ENCODE data around the gene MMP7. TPM values are rescaled to one million over a fixed set of nuclear protein-coding genes. Genes with fewer than 3 reads are reported as not detected.

The MMP7 gene
- total and polyA plus RNA-seq, 2 experiments from 2014 or later, result not detected

GRCh38 chr11:102546923-102547471 is 16.4 kb upstream of the MMP7 start (continued):
- TF ChIP-seq, protein P1, sequence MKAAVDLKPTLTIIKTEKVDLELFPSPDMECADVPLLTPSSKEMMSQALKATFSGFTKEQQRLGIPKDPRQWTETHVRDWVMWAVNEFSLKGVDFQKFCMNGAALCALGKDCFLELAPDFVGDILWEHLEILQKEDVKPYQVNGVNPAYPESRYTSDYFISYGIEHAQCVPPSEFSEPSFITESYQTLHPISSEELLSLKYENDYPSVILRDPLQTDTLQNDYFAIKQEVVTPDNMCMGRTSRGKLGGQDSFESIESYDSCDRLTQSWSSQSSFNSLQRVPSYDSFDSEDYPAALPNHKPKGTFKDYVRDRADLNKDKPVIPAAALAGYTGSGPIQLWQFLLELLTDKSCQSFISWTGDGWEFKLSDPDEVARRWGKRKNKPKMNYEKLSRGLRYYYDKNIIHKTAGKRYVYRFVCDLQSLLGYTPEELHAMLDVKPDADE (IDR thresholded peaks at IDR 0.05), result no peak

GRCh38 chr11:102546427-102546826 is 15.9 kb upstream of the MMP7 start:
- no peaks in the 10 kb centered on the region for H3K9me2 ChIP-seq (ENCODE audit: insufficient read depth)
- Mint-ChIP-seq H3K36me3 (ENCODE audit: low read depth) (no peaks in the 10 kb centered on the region), H3K4me3 (no peak overlapping the region), H3K27me3 (ENCODE audit: insufficient read depth, low read depth, poor library complexity) (no peaks in the 10 kb centered on the region), H3K4me1 (peaks cover 4% of the 10 kb centered on the region), H3K27ac (no peak overlapping the region), H3K9me3 (no peaks in the 10 kb centered on the region)
- no peak overlapping the region for H3K4me2 ChIP-seq
- H3K4me1 ChIP-seq (ENCODE audit: insufficient read depth), result no peaks in the 10 kb centered on the region
- no peaks in the 10 kb centered on the region for H4K20me1 ChIP-seq (replicated peaks; ENCODE audit: insufficient read depth)
- no peaks in the 10 kb centered on the region for H3K79me2 ChIP-seq (replicated peaks; ENCODE audit: insufficient read depth)
- DNase-seq (ENCODE audit: low spot score), result no peak
- H2AFZ ChIP-seq, result peak overlapping the region; percentile 49; the same call in 1 of the 2 replicates
- ATAC-seq, result no peak
- no peaks in the 10 kb centered on the region for H3F3A ChIP-seq (replicated peaks; ENCODE audit: low read depth)
- no peak overlapping the region for H3K4me3 ChIP-seq
- H3K27me3 ChIP-seq (ENCODE audit: insufficient read depth), result no peaks in the 10 kb centered on the region
- no peak overlapping the region for H3K27ac ChIP-seq (ENCODE audit: low read depth)
- H3K36me3 ChIP-seq (ENCODE audit: insufficient read depth), result no peaks in the 10 kb centered on the region
- TF ChIP-seq EZH2phosphoT487 (IDR thresholded peaks at IDR 0.05; ENCODE audit: unreplicated experiment) (no peak), CREB1 (CRISPR knock-in tag; IDR thresholded peaks at IDR 0.05; ENCODE audit: low read depth) (no peak), EZH2 (IDR thresholded peaks at IDR 0.05; ENCODE audit: low read depth, unreplicated experiment) (no peak), JUNB (IDR thresholded peaks at IDR 0.05; ENCODE audit: unreplicated experiment) (no peak), NANOG (IDR thresholded peaks at IDR 0.05; ENCODE audit: borderline replicate concordance) (no peak), STAT1 (IDR thresholded peaks at IDR 0.05; ENCODE audit: unreplicated experiment) (no peak), POLR2AphosphoS5 (IDR thresholded peaks at IDR 0.05; ENCODE audit: low read depth) (no peak), ZNF114 (CRISPR knock-in tag; IDR thresholded peaks at IDR 0.05) (no peak), CTCF (conservative IDR thresholded peaks at IDR 0.05; ENCODE audit: low read depth in 2 of 2) (no peak), ZNF331 (CRISPR knock-in tag; IDR thresholded peaks at IDR 0.05; ENCODE audit: low read depth) (no peak)
- TF ChIP-seq, protein P2, sequence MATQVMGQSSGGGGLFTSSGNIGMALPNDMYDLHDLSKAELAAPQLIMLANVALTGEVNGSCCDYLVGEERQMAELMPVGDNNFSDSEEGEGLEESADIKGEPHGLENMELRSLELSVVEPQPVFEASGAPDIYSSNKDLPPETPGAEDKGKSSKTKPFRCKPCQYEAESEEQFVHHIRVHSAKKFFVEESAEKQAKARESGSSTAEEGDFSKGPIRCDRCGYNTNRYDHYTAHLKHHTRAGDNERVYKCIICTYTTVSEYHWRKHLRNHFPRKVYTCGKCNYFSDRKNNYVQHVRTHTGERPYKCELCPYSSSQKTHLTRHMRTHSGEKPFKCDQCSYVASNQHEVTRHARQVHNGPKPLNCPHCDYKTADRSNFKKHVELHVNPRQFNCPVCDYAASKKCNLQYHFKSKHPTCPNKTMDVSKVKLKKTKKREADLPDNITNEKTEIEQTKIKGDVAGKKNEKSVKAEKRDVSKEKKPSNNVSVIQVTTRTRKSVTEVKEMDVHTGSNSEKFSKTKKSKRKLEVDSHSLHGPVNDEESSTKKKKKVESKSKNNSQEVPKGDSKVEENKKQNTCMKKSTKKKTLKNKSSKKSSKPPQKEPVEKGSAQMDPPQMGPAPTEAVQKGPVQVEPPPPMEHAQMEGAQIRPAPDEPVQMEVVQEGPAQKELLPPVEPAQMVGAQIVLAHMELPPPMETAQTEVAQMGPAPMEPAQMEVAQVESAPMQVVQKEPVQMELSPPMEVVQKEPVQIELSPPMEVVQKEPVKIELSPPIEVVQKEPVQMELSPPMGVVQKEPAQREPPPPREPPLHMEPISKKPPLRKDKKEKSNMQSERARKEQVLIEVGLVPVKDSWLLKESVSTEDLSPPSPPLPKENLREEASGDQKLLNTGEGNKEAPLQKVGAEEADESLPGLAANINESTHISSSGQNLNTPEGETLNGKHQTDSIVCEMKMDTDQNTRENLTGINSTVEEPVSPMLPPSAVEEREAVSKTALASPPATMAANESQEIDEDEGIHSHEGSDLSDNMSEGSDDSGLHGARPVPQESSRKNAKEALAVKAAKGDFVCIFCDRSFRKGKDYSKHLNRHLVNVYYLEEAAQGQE (IDR thresholded peaks at IDR 0.05; ENCODE audit: unreplicated experiment), result no peak
- TF ChIP-seq, protein P3, sequence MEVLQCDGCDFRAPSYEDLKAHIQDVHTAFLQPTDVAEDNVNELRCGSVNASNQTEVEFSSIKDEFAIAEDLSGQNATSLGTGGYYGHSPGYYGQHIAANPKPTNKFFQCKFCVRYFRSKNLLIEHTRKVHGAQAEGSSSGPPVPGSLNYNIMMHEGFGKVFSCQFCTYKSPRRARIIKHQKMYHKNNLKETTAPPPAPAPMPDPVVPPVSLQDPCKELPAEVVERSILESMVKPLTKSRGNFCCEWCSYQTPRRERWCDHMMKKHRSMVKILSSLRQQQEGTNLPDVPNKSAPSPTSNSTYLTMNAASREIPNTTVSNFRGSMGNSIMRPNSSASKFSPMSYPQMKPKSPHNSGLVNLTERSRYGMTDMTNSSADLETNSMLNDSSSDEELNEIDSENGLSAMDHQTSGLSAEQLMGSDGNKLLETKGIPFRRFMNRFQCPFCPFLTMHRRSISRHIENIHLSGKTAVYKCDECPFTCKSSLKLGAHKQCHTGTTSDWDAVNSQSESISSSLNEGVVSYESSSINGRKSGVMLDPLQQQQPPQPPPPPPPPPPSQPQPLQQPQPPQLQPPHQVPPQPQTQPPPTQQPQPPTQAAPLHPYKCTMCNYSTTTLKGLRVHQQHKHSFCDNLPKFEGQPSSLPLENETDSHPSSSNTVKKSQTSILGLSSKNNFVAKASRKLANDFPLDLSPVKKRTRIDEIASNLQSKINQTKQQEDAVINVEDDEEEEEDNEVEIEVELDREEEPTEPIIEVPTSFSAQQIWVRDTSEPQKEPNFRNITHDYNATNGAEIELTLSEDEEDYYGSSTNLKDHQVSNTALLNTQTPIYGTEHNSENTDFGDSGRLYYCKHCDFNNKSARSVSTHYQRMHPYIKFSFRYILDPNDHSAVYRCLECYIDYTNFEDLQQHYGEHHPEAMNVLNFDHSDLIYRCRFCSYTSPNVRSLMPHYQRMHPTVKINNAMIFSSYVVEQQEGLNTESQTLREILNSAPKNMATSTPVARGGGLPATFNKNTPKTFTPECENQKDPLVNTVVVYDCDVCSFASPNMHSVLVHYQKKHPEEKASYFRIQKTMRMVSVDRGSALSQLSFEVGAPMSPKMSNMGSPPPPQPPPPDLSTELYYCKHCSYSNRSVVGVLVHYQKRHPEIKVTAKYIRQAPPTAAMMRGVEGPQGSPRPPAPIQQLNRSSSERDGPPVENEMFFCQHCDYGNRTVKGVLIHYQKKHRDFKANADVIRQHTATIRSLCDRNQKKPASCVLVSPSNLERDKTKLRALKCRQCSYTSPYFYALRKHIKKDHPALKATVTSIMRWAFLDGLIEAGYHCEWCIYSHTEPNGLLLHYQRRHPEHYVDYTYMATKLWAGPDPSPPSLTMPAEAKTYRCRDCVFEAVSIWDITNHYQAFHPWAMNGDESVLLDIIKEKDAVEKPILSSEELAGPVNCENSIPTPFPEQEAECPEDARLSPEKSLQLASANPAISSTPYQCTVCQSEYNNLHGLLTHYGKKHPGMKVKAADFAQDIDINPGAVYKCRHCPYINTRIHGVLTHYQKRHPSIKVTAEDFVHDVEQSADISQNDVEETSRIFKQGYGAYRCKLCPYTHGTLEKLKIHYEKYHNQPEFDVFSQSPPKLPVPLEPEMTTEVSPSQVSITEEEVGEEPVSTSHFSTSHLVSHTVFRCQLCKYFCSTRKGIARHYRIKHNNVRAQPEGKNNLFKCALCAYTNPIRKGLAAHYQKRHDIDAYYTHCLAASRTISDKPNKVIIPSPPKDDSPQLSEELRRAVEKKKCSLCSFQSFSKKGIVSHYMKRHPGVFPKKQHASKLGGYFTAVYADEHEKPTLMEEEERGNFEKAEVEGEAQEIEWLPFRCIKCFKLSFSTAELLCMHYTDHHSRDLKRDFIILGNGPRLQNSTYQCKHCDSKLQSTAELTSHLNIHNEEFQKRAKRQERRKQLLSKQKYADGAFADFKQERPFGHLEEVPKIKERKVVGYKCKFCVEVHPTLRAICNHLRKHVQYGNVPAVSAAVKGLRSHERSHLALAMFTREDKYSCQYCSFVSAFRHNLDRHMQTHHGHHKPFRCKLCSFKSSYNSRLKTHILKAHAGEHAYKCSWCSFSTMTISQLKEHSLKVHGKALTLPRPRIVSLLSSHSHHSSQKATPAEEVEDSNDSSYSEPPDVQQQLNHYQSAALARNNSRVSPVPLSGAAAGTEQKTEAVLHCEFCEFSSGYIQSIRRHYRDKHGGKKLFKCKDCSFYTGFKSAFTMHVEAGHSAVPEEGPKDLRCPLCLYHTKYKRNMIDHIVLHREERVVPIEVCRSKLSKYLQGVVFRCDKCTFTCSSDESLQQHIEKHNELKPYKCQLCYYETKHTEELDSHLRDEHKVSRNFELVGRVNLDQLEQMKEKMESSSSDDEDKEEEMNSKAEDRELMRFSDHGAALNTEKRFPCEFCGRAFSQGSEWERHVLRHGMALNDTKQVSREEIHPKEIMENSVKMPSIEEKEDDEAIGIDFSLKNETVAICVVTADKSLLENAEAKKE (CRISPR knock-in tag; IDR thresholded peaks at IDR 0.05), result no peak

Data from GM23338 (cell line).